Measurements from ENCODE around the gene LSM3.

The LSM3 gene

DNA sequence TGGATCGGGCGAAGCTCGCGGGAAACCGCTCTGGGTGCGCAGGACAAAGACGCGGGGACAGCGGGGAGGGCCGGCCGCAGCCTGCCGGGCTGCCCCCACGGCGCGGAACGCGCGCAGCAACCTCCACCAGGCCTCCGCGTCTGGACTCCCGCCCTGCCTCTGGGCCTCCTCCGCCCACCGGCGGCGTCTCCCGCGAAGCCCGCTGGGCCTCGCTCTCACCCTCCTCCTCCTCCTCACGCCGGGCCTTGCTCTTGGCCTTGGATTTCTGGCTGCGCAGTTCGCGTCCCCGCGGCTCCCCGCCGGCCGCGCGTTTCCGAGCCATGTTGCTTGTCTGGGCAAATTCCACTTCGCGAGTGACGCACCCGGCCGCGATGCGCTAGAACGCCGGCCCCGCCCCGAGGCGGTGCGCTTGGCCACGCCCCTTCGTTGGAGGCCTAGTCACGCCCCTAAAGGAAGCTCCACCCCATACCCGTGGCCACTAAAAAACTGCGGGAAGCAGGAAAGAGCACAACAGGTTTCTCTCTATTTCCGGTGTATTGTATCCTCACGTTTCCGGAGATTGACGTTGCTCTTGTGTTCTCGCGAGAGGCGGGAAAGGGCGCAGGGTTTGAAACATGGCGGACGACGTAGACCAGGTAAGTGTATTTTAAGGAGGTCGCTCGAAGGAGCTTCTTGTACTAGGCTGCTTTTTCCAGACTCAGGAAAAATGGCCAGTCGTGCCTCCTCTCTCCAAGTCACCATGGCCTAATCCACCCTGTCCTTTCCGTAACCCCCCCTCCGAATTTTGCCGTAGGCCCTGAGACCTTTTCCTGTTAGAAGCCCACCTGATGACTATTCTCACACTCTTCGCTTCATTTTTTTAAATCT lies at the start of gene LSM3, which contains the start of gene XPC:
Gene LSM3, plus strand, starts transcription at position 571 of the 867 bp plus-strand sequence. Its CDS starts 44 bp downstream, at position 615.
Gene XPC, minus strand, starts transcription at position 355 of the 867 bp plus-strand sequence. Its CDS starts 33 bp downstream, at position 322.
- Histone ChIP-seq H3K27ac (peak within 1 kb of the TSS; percentile 94), H3K4me3 (peak within 1 kb of the TSS; percentile 83)
- TF ChIP-seq, protein P1, sequence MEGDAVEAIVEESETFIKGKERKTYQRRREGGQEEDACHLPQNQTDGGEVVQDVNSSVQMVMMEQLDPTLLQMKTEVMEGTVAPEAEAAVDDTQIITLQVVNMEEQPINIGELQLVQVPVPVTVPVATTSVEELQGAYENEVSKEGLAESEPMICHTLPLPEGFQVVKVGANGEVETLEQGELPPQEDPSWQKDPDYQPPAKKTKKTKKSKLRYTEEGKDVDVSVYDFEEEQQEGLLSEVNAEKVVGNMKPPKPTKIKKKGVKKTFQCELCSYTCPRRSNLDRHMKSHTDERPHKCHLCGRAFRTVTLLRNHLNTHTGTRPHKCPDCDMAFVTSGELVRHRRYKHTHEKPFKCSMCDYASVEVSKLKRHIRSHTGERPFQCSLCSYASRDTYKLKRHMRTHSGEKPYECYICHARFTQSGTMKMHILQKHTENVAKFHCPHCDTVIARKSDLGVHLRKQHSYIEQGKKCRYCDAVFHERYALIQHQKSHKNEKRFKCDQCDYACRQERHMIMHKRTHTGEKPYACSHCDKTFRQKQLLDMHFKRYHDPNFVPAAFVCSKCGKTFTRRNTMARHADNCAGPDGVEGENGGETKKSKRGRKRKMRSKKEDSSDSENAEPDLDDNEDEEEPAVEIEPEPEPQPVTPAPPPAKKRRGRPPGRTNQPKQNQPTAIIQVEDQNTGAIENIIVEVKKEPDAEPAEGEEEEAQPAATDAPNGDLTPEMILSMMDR (IDR thresholded peaks at IDR 0.05), result no peak
- peak; percentile 98 for DNase-seq (ENCODE audit: low spot score)

DNA sequence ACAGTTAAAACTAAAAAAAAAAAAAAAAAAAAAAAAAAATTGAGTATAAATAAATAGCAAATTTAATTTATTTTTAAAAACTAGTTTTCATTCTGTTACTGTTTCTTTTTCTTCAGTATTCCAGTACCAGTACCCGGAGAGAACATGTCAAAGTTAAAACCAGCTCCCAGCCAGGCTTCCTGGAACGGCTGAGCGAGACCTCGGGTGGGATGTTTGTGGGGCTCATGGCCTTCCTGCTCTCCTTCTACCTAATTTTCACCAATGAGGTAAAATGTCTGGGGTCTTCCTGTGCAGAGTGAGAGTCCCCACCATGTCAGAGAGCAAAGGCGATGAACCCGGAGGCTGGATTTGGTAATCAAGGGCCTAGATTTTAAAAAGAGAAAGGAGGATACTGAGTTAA lies 49.3 kb upstream of the LSM3 start:
- Histone ChIP-seq H3K4me3 (no peak overlapping the region), H3K27ac (no peak overlapping the region)
- TF ChIP-seq, protein P1 (IDR thresholded peaks at IDR 0.05), result no peak
- DNase-seq (ENCODE audit: low spot score), result no peak

DNA sequence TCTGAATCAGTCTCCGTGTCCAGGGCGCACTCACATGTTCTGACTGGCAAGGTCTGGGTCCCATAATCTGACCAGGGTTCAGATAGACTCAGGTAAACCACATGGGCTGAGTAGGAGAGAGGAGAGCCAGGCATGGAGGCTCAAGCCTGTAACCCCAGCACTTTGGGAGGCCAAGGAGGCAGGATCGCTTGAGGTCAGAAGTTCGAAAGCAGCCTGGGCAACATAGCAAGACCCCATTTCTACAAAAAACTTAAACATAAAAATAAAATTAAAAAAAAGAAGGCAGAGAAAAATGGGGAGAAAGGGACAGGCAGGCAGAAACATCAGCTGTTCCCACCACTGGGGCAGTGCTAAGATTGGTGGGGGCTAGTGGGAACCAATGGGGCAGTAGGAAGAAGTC lies 48.4 kb upstream of the LSM3 start:
- Histone ChIP-seq H3K4me3 (no peak overlapping the region), H3K27ac (no peak overlapping the region)
- TF ChIP-seq, protein P1 (IDR thresholded peaks at IDR 0.05), result no peak
- no peak for DNase-seq (ENCODE audit: low spot score)

DNA sequence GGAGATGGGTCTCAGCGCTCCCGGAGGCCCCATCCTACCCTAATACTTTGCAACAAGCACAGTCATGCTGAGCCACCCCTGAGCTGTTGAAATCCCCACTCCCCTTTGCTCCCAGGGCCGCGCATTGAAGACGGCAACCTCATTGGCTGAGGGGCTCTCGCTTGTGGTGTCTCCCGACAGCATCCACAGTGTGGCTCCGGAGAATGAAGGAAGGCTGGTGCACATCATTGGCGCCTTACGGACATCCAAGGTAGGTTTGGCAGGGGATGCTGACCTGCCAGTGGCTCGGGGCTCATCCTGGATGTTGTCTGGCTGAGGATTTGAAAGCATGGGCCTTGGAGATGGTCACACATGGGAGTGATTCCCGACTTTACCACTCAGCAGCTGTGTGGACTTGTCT lies 47.9 kb upstream of the LSM3 start:
- H3K27ac ChIP-seq, result peak overlapping the region in 1 of 2 donors; percentile 9
- TF ChIP-seq, protein P1 (IDR thresholded peaks at IDR 0.05), result no peak
- no peak for DNase-seq (ENCODE audit: low spot score)
- no peak overlapping the region for H3K4me3 ChIP-seq

DNA sequence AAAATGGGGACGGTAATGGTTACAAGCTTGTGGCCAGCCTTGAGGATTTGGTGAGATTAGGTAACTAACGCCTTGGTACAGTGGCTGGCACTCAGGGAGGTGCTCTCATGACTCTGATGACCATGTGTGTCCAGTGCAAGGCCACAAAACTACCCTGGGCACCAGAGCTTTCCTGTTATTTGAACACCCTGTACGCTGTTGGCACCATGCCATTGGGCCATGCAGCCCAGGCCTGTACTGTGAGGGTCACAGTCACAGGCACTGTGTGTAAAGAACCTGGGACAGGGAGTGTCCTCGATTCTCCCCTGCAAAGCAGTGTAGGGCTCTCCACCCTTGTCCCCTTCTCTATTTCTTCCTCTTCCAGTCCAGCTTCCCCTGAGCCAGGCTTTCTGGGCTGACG lies 47.5 kb upstream of the LSM3 start:
- TF ChIP-seq, protein P1 (IDR thresholded peaks at IDR 0.05), result no peak
- no peak overlapping the region for H3K4me3 ChIP-seq
- no peak for DNase-seq (ENCODE audit: low spot score)
- H3K27ac ChIP-seq, result peak overlapping the region in 1 of 2 donors; percentile 14

DNA sequence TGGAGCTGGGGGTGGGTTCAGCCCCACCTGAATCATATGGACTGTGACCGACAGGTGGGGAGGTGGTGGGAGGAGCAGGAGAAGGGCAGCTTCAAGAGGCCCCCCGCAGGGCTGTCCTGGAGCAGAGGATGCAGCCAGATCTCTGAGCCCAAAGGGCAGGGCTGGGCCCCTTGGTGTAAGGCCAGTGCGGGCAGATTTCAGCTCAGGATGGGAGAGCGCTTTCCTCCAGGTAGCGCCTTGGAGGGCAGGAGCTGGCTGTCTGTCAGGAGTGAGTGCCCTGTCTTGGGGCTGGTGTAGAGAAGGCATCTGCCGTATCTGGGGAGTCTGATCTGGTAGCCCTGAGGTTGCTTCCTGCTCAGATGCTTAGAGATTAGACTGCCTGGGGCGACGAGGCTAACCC lies 46.5 kb upstream of the LSM3 start:
- Histone ChIP-seq H3K27ac (no peak overlapping the region), H3K4me3 (no peak overlapping the region)
- DNase-seq (ENCODE audit: low spot score), result no peak
- TF ChIP-seq, protein P1 (IDR thresholded peaks at IDR 0.05), result no peak

DNA sequence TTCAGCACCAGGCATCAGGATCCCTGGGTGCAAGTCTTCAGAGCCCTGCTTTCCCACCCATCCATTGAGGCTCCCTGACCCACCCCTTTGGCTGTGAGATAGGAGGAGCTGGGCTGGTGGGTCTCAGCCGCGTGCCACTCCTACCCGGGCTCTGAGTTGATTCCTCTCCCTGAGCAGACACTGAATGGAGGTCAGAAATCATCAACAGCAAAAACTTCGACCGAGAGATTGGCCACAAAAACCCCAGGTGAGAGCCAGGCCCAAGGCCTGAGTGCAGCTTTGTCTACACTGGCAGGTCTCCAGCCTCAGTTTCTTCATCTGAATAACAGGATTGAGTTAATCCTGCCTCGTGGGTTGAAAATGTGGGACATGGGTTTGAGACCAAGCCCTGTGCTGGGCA lies 45.9 kb upstream of the LSM3 start:
- TF ChIP-seq, protein P1 (IDR thresholded peaks at IDR 0.05), result no peak
- H3K4me3 ChIP-seq, result no peak overlapping the region
- DNase-seq (ENCODE audit: low spot score), result no peak
- H3K27ac ChIP-seq, result no peak overlapping the region
